HCT116 (cell line): Measurements from ENCODE around the gene CCDC192. TPM values are rescaled to one million over a fixed set of nuclear protein-coding genes. Genes with fewer than 3 reads are reported as not detected.

ENCODE experiments used
- ATAC-seq: fragments of 200-7000 bp; cut with Tn5 transposase; 2 replicates; pipeline ENCODE4 v1.9.1; 2020; ENCODE audit warnings: mild to moderate bottlenecking, moderate library complexity
- BruUV-seq: library from RNA; stranded (reverse); fragments of 400-500 nt; replicated peaks from 2 replicates; lab custom pipeline; 2021; lab: Mats Ljungman, UMichigan
- CTCF ChIA-PET: fragments of 300-600 bp; sonication (Branson Sonifier 250); formaldehyde crosslinking; loops from one replicate; lab custom pipeline; 2021; ENCODE audit warnings: antibody characterized with exemption; lab: Charles Lee
- POLR2A ChIA-PET: fragments of 300-600, 350-600 bp; sonication (Branson Sonifier 250); formaldehyde crosslinking; loops from one replicate; lab custom pipeline; 2021; ENCODE audit warnings: antibody characterized with exemption; lab: Charles Lee
- RAD21 ChIA-PET, 2 experiments: fragments of 300-600 bp; sonication (Branson Sonifier 250); formaldehyde crosslinking; loops; one replicate each; lab custom pipeline; 2023; ENCODE audit warnings: low total read pairs in 2 of 2; ENCODE audit not compliant: uncharacterized antibody in 2 of 2, unreplicated experiment in 2 of 2, low non-redundant PET in 1 of 2; lab: Charles Lee
- DNase-seq: peaks from one replicate; pipeline ENCODE4 v3.0.0-alpha.2; 2010; ENCODE audit warnings: low read depth, low spot score
- H2AFZ ChIP-seq: fragments of 200-600 bp; shearing (Covaris generic), sonication (generic); 2 replicates; pipeline ENCODE4 v1.6.1; 2017; ENCODE audit warnings: low read depth, mixed run types, mixed read lengths, antibody characterized with exemption, low read length; ENCODE audit not compliant: poor library complexity, severe bottlenecking
- H3K27ac ChIP-seq: 2 replicates; pipeline ENCODE4 v1.5.1; 2012; ENCODE audit warnings: low read depth, low read length
- H3K27me3 ChIP-seq: fragments of 200-600 bp; sonication (generic); 2 replicates; pipeline ENCODE4 v1.6.1; 2016; ENCODE audit warnings: mixed run types, low read length, mixed read lengths; ENCODE audit not compliant: insufficient read depth
- H3K36me3 ChIP-seq, 2 experiments: fragments of 200-500 bp in 1 of 2; fragments of 200-600 bp in 1 of 2; sonication (Bioruptor generic) in 1 of 2; sonication (generic) in 1 of 2; 2 replicates each; pipeline versions ENCODE4 v1.5.1 to v1.6.1; 2014 to 2016; ENCODE audit warnings: low read length in 2 of 2, inconsistent platforms in 1 of 2, mixed read lengths in 1 of 2, mixed run types in 1 of 2; ENCODE audit not compliant: insufficient read depth in 2 of 2, control insufficient read depth in 1 of 2
- H3K4me1 ChIP-seq, 2 experiments: fragments of 200-600 bp in 1 of 2; sonication (generic) in 1 of 2; 2 replicates each; pipeline versions ENCODE4 v1.5.1 to v1.6.1; 2012 to 2017; ENCODE audit warnings: low read length in 2 of 2, inconsistent platforms in 1 of 2, mild to moderate bottlenecking in 1 of 2, mixed read lengths in 1 of 2, mixed run types in 1 of 2, moderate library complexity in 1 of 2; ENCODE audit not compliant: insufficient read depth in 2 of 2, control insufficient read depth in 1 of 2
- H3K4me2 ChIP-seq: fragments of 200-600 bp; sonication (generic); 2 replicates; pipeline ENCODE4 v1.6.1; 2017; ENCODE audit warnings: mixed run types, low read length, mixed read lengths
- H3K4me3 ChIP-seq, 2 experiments: fragments of 200-600 bp in 1 of 2; sonication (generic) in 1 of 2; replicated peaks in 1 of 2; 2 replicates each; pipeline ENCODE4 v1.5.1; 2011 to 2016; ENCODE audit warnings: low read length in 2 of 2, control low read depth in 1 of 2, low read depth in 1 of 2, mild to moderate bottlenecking in 1 of 2, mixed read lengths in 1 of 2, mixed run types in 1 of 2
- H3K79me2 ChIP-seq: fragments of 200-600 bp; sonication (generic); 2 replicates; pipeline ENCODE4 v1.6.1; 2017; ENCODE audit warnings: mild to moderate bottlenecking, mixed run types, low read length, moderate library complexity, mixed read lengths; ENCODE audit not compliant: insufficient read depth
- H3K9ac ChIP-seq: fragments of 200-600 bp; sonication (generic); 2 replicates; pipeline ENCODE4 v1.6.1; 2016; ENCODE audit warnings: low read length, mixed read lengths
- H3K9me2 ChIP-seq: fragments of 200-600 bp; sonication (generic), shearing (Covaris generic); 2 replicates; pipeline ENCODE4 v1.6.1; 2017; ENCODE audit warnings: mixed run types, mild to moderate bottlenecking, moderate library complexity; ENCODE audit not compliant: insufficient read depth
- H3K9me3 ChIP-seq, 2 experiments: fragments of 200-500 bp in 1 of 2; fragments of 200-600 bp in 1 of 2; sonication (Bioruptor generic) in 1 of 2; sonication (generic) in 1 of 2; 2 replicates each; pipeline ENCODE4 v1.6.1; 2014 to 2017; ENCODE audit warnings: low read length in 2 of 2, mixed read lengths in 2 of 2, inconsistent platforms in 1 of 2, low read depth in 1 of 2, mild to moderate bottlenecking in 1 of 2, mixed run types in 1 of 2, moderate library complexity in 1 of 2; ENCODE audit not compliant: control insufficient read depth in 1 of 2, insufficient read depth in 1 of 2
- H4K20me1 ChIP-seq: fragments of 200-600 bp; sonication (generic), shearing (Covaris generic); 2 replicates; pipeline ENCODE4 v1.6.1; 2017; ENCODE audit warnings: mixed run types, mild to moderate bottlenecking, moderate library complexity; ENCODE audit not compliant: insufficient read depth
- CTCF ChIP-seq, 3 experiments: fragments of 200-600 bp in 1 of 3; sonication (generic) in 1 of 3; IDR thresholded peaks in 2 of 3; conservative IDR thresholded peaks in 1 of 3; 2 replicates each; pipeline ENCODE4 v1.5.1; 2012 to 2017; ENCODE audit warnings: low read depth in 2 of 3, low read length in 2 of 3, antibody characterized with exemption in 1 of 3, borderline replicate concordance in 1 of 3, control low read depth in 1 of 3, mild to moderate bottlenecking in 1 of 3, mixed read lengths in 1 of 3, mixed run types in 1 of 3, moderate library complexity in 1 of 3; ENCODE audit not compliant: insufficient read depth in 1 of 3
- EGR1 ChIP-seq: IDR thresholded peaks from 2 replicates; pipeline ENCODE4 v1.6.1; 2012; ENCODE audit warnings: low read depth
- EZH2 ChIP-seq: fragments of 200-600 bp; sonication (generic); IDR thresholded peaks from 2 replicates; pipeline ENCODE4 v1.6.1; 2017; ENCODE audit warnings: antibody characterized with exemption, mixed run types
- EZH2phosphoT487 ChIP-seq: fragments of 200-600 bp; IDR thresholded peaks from 2 replicates; pipeline ENCODE4 v1.6.1; 2018; ENCODE audit warnings: antibody characterized with exemption, borderline replicate concordance
- FOSL1 ChIP-seq: IDR thresholded peaks from 2 replicates; pipeline ENCODE4 v1.6.1; 2012; ENCODE audit warnings: low read depth
- MAX ChIP-seq: IDR thresholded peaks from 2 replicates; pipeline ENCODE4 v1.6.1; 2012
- POLR2A ChIP-seq: IDR thresholded peaks from 2 replicates; pipeline ENCODE4 v1.7.0; 2011; ENCODE audit warnings: borderline replicate concordance; ENCODE audit not compliant: insufficient read depth, insufficient read length; ENCODE audit errors: extremely low read depth
- POLR2AphosphoS5 ChIP-seq: IDR thresholded peaks from 2 replicates; pipeline ENCODE4 v1.6.1; 2011; ENCODE audit warnings: mild to moderate bottlenecking, low read depth, low read length, moderate library complexity
- RAD21 ChIP-seq: IDR thresholded peaks from 2 replicates; pipeline ENCODE4 v1.6.1; 2012; ENCODE audit warnings: low read depth, mild to moderate bottlenecking
- SP1 ChIP-seq: IDR thresholded peaks from 2 replicates; pipeline ENCODE4 v1.6.1; 2012; ENCODE audit warnings: low read depth
- TCF7L2 ChIP-seq: IDR thresholded peaks from 2 replicates; pipeline ENCODE4 v1.7.0; 2011; ENCODE audit warnings: borderline replicate concordance, inconsistent platforms; ENCODE audit not compliant: insufficient read depth, insufficient read length; ENCODE audit errors: extremely low read depth
- intact Hi-C: fragments of 100-400 bp; cut with micrococcal nuclease; formaldehyde crosslinking; loops from 2 replicates; pipeline ENCODE4 v1.10.0; 2022
- total RNA-seq: library from RNA; stranded (reverse); gene quantifications from one replicate; pipeline ENCODE4 v1.2.1, GENCODE V29; 2021; ENCODE audit not compliant: unreplicated experiment
- TF ChIP-seq, protein P1 (sequence below): IDR thresholded peaks from 2 replicates; pipeline ENCODE4 v1.6.1; 2011; ENCODE audit warnings: mild to moderate bottlenecking, low read length, moderate library complexity; ENCODE audit not compliant: insufficient replicate concordance; ENCODE audit errors: extremely low read depth

The CCDC192 gene
- total RNA-seq, 1 experiment from 2014 or later: not detected

DNA sequence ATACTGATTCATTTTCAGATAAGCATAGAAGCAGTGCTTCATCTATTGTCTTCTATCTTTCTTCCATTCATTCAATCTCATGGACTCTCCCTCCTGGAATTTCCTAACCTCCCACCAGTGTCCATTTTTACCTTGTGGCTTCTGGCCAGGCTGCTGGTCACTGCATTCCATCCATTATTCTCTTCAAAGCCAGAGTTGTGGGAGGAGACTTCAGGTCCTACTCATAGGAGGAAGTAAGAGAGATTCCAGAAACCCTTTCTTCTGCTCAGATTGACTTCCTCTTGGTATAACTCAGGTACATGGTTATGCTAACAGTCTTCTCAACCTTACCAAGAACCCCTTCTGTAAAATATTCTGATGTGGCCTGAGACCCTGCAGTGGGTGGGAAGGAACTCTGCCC, 227.1 kb downstream of the CCDC192 start (continued):
- no peak for TF ChIP-seq EZH2phosphoT487

DNA sequence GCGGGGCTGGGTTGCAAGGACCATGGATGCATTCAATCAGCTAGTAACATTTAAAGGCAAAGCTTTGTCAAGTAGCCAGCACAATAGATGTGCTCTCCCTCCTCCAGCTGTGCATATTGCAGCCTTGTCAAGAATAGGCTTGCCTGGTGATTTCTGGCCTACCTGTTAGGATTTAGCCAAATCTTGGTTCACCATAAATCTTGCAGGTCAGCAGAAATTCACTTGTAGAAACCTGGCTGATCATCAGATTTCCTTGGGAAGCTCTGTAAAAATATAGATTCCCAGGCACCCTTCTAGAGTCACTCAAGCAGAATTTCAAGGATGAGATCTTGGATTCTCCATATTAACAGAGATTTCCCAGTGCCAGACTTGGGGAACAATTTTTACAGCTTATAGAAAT, 228.2 kb downstream of the CCDC192 start:
- BruUV-seq: no TSS peak
- no peak for DNase-seq
- no peaks in the 10 kb centered on the region for H3K9me2 ChIP-seq
- H4K20me1 ChIP-seq: peaks cover 5% of the 10 kb centered on the region; the same call in 1 of the 2 replicates
- ChIA-PET CTCF (no interaction called here), POLR2A (no interaction called here), RAD21 (no interaction called here)
- intact Hi-C loops: no loop called here
- ATAC-seq: no peak
- H3K79me2 ChIP-seq: no peaks in the 10 kb centered on the region
- H3K9me3 ChIP-seq: no peaks in the 10 kb centered on the region
- H3K4me2 ChIP-seq: no peak overlapping the region
- H3K4me3 ChIP-seq: no peak overlapping the region
- H3K36me3 ChIP-seq: no peaks in the 10 kb centered on the region
- TF ChIP-seq TCF7L2: no peak
- no peak for TF ChIP-seq POLR2AphosphoS5
- TF ChIP-seq, protein P1, sequence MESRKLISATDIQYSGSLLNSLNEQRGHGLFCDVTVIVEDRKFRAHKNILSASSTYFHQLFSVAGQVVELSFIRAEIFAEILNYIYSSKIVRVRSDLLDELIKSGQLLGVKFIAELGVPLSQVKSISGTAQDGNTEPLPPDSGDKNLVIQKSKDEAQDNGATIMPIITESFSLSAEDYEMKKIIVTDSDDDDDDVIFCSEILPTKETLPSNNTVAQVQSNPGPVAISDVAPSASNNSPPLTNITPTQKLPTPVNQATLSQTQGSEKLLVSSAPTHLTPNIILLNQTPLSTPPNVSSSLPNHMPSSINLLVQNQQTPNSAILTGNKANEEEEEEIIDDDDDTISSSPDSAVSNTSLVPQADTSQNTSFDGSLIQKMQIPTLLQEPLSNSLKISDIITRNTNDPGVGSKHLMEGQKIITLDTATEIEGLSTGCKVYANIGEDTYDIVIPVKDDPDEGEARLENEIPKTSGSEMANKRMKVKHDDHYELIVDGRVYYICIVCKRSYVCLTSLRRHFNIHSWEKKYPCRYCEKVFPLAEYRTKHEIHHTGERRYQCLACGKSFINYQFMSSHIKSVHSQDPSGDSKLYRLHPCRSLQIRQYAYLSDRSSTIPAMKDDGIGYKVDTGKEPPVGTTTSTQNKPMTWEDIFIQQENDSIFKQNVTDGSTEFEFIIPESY: no peak
- no peak for TF ChIP-seq EZH2phosphoT487
- no peak for TF ChIP-seq POLR2A
- TF ChIP-seq FOSL1: no peak
- no peak for TF ChIP-seq RAD21
- TF ChIP-seq SP1: no peak
- TF ChIP-seq MAX: no peak
- TF ChIP-seq CTCF (IDR thresholded peaks at IDR 0.05 in 2 of 3, conservative IDR thresholded peaks at IDR 0.05 in 1 of 3; ENCODE audit: borderline replicate concordance in 1 of 3, insufficient read depth in 1 of 3, low read depth in 2 of 3, low read length in 2 of 3): no peak
- TF ChIP-seq EGR1: no peak
- TF ChIP-seq EZH2: no peak
- no peak overlapping the region for H3K9ac ChIP-seq
- no peak overlapping the region for H3K27ac ChIP-seq
- no peak overlapping the region for H2AFZ ChIP-seq
- H3K27me3 ChIP-seq: peaks cover 6% of the 10 kb centered on the region; the same call in 1 of the 2 replicates
- H3K4me1 ChIP-seq: peaks cover 40 to 54% of the 10 kb centered on the region in 2 experiments
